ENCODE measurements around the gene BTBD19.
"Not testable (repeated sequence)": the region's sequence is repeated elsewhere in the genome, so short reads cannot be mapped to it uniquely, and the experiment has no call there.

Gene BTBD19

DNA sequence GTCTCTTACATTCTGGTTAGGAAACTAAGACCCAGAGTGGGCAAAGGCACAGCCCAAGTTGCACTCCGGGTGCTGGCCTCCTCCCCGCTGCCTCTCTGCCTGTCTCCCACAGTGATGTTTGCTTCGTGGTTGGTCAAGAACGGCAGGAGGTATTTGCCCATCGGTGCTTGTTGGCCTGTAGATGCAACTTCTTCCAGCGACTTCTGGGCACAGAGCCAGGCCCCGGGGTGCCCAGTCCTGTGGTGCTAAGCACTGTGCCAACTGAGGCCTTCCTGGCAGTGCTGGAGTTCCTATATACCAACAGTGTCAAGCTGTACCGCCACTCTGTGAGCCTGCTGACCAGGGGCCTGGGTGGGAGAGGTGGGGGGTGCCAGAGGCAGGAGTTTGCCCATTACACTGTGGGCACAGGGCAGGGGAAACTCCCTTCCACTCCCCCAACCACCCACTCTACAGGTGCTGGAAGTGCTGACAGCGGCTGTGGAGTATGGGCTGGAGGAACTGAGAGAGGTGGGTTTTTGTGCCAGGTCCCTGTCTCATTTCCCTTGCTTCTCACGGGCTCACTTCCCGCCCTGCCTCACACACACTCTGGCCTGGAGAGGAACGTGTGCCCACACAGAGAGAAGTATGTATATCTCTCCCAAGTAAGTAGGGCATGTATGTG lies 1.9 kb downstream of the BTBD19 start:
- DNase-seq = no peak

DNA sequence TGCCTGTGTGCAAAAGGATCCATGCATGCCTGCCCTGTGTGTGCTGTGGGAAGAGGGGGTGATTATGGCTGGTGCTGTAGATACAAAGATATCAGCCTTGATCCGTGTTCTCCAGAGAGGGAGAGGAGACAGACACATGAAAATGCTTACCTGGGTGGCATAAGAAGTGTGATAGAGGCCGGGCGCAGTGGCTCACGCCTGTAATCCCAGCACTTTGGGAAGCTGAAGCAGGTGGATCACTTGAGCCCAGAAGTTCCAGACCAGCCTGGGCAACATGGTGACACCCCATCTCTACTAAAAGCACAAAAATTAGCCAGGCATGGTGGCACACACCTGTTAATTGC lies 2.4 kb downstream of the BTBD19 start:
- not testable (repeated sequence) for DNase-seq

DNA sequence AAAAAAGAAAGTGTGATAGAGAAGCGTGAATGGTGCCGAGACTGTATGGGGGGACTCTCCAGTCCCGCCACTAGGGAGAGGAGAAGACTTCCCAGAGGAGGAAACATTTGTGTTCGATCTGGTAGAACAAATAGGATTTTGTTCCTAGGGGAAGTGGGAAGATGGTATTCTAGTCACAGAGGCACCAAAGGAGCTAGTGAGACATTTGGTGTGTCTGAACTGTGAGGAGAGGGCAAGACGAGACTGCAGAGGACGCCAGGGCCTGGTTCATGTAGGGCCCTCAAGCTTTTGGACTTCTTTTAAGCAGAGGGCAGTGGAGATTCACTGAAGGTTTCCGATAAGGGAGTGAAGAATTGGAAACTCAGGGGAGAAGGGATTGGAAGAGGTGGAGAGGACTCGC lies 2.9 kb downstream of the BTBD19 start:
- no peak for DNase-seq

GRCh38 chr1:44812822-44813543 lies 4.7 kb downstream of the BTBD19 start:
- DNase-seq = no peak

- not testable (repeated sequence) for DNase-seq
These were observed 7.6 kb downstream of the BTBD19 start for GRCh38 chr1:44815926-44816325.

DNA sequence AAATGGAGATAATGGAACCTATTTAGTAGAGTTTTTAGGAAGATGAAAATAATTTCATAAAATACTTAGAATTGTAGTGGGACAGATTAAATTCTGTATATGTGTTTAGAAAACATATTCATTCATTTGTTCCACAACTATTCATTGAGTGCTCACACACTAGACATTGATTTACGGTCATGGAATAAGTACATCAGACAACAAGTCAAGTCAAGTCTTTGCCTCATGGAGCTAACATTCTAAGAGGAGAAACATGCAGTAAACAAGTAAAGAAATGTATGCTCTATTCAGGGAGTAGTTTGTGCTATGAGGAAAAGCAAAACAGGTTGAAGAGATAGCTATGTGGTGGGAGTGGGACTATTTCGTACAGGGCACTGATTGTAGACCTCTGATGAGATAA lies 9.0 kb downstream of the BTBD19 start:
- no peak for DNase-seq

DNA sequence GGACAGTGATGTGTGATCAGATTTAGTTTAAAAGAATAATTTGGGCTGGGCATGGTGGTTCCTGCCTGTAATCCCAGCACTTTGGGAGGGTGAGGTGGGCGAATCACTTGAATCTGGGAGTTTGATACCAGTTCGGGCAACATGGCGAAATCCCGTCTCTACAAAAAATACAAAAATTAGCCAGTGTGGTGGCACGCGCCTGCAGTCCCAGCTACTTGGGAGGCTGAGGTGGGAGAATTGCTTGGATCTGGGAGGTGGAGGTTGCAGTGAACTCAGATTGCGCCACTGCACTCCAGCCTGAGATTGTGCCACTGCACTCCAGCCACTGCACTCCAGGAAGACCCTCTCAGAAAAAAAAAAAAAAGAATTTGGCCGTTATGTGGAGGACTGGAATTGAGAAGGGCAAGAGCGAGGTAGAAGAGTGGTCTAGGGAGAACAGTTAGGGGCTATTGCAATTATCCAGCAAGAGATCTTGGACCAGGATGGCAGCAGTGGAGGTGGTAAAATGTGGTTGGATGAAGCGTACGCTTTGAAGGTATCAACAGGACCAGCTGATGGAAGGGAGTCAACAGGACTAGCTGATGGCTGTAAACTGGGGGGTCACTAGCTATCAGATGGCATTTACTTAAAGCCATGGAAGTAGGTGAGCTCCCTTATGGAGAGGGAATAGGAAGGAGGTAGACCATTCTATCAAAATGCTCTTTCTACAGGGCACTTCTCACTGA lies 9.6 kb downstream of the BTBD19 start:
- DNase-seq = no peak

DNA sequence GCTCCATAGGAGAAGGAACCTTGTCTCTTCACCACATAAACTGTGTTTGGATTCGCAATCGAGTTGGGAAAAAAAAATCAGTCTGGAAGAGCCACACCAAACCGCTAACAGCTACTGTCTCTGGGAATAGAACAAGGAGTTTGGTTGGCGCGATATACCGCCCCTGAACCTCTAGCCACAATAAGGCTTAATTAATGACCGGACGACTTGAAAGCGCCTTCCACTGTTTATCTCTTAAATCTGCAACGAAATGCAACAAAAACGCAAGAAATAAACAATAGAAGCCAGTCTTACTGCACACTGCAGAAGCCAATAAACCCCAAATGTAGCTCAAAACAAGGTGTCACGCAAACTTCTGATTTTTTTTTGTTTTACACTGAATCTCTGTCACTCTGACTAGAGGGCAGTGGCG lies 10.9 kb downstream of the BTBD19 start:
- DNase-seq = no peak

DNA sequence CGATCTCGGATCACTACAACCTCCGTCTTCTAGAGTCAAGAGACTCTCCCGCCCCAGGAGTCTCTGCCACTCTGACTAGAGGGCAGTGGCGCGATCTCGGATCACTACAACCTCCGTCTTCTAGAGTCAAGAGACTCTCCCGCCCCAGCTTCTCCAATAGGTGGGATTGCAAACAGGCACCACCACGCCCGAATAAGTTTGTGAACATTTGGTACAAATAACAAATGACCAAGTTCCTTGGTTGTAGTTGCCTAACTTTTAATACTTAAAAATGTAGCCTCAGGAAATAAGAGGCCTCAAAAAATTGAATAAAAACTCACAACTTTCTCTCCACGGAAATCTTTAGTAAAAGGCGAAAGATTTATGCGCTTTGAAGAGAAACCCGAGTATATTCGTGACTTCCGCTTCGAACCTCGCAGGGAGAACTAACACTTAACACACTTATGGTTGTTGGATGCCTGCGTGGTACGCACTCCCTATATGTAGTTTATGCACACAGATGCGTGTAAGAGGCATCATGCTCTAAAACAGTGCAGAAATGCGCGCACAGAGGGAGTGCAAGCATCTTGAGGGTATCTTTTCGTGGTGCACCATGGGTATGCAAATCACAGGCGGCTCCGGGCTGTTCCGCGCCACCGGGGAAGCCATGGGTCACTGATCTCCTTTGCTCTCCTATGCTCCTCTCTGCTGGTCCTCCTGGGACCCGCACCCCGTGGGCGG lies 11.4 kb downstream of the BTBD19 start:
- DNase-seq = no peak

DNA sequence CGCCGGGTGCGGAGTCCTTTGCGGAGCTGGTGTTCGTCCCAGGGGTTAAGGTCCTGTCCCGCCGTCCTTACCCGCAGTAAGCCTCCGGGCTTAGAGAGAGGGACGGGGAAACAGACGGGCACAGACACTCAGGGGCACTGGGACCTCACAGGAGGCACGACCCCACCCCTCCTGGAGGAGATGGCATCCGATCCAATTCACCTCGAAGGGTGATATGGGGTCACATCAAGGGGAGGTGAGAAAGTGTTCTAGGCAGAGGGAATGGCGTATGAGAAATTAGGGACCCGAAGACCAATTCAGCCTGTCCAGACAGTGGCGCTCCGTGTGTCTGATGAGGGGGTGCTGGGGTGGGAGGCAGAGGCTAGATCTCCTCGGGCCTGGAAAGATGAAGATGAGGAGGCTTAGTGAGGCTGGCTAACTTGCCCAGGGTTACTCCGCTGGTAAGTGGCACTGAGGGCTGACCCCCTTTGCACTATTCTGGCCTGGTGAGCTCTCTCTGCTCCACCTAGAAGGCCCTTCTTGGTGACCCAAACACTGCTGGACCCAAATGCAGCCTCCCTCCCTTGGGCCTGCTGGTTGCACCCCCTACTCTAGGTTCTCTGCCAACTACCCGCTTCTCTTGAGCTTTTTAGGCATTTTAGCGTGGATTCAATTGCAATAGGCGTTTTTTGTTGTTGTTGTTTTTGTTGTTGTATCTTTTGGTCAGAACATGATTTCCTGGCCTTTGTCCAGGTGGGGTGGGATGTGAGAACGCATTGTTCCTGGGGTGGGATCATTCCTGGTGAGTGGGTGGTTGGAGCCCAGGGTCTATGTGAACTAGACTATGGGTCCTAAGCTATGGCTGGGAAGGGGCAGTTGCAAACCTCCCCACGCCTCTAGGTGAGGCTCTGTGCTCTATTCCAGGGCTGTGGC lies 12.3 kb downstream of the BTBD19 start:
- no peak for DNase-seq

GRCh38 chr1:44821240-44821715 lies 13.0 kb downstream of the BTBD19 start:
- no peak for DNase-seq

DNA sequence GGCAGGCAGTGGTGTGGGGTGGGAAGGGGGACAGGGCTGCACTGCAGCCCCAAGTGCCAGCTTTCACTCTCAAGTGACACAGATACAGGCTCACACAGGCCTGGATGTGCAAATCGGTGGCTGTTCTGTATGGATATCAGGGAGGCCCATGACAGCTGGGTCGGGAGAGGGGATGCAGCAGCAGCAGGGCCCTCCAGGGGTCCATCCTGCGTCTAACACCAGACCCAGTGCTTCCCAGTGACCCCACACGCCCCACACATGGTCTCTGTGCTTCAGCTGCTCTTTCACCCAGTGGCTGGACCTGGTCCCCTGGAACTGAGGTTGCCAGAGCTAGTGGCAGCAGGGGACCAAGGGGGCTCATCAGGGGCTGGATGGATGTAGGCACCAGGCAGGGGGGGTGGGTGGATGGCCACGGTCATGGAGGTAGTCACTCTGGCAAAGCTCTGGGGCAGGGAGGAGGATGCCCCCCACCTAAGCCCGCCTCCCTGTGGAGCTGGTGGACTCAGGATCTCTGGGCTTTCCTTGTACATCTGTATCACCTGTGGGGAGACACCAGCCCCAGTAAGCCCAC lies 13.9 kb downstream of the BTBD19 start:
- DNase-seq = no peak

- DNase-seq = no peak
These were observed 14.7 kb downstream of the BTBD19 start for GRCh38 chr1:44822981-44823451.

- DNase-seq = not testable (repeated sequence)
These were observed 16.1 kb downstream of the BTBD19 start for GRCh38 chr1:44824392-44824791.

- DNase-seq = no peak
These were observed 18.3 kb downstream of the BTBD19 start for GRCh38 chr1:44826375-44827196.

DNA sequence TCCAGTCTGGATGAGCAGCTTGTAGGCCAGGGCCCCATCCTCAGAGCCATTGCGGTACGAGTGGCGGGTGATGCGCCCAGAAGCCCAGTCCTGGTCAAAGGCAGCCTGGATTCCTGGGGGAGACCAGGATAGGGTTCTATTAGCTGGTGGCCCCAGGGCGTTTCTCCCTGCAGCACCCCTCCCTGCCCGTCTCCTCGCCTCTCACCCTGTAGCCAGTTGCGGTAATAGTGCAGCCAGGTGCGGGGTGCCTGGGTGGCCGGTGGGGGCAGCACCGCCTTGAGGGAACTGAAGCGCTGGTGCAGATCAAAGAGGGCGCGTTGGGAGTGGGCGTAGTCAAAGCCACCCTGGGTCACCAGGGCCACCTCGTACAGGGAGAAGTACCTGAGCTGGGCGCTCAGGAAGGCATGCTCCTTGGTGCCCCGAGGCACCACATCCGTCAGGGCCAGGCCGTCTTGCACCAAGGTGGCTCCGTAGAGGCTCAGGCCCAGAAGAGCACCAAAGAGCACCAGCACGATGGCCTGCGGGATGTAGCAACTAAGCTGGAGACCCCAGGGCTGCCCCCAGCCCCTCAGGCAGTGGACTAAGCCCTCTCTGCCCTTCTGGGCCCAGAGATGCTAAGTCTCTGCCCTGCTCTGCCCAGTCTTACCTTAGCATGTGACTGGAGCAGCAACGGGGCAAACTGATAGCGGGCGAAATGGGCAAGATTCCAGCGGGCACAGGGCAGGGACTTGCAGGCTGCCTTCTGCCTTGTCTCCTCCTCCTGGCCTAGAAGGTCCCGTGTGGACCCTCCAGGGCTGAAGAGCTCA lies 19.1 kb downstream of the BTBD19 start:
- no peak for DNase-seq

GRCh38 chr1:44828003-44828651 lies 19.8 kb downstream of the BTBD19 start:
- DNase-seq = no peak

DNA sequence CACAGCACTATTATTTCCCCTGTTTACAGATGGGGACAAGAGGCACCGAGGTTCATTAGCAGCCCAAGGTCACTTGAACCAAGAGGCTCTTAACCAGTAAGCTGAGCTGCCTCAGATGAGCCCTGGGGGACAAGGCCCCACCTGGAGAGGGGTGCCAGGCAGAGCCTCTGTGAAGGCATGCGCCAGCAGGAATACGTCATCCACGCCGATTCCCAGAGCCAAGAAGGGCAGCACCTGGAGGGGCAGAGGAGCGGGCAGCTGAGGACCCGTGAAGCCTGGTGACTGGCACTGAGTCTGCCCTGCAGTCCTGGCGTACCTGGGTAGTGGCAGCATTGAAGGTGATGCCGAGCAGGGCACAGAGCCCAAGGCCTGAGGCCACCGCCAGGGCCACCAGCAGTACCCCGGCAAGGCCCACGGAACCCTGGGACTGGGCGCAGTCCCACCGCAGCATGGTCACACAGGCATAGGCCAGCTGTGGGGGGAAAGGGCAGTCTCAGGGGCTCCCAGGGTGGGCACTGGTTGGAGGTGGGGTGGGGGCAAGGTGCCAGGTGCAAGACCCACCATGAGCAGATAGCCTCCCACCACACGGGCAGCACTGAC lies 20.6 kb downstream of the BTBD19 start:
- DNase-seq = no peak
